ENCODE results near the gene EPHX1.

The EPHX1 gene

GRCh38 chr1:225865514-225865913 lies 55.6 kb downstream of the EPHX1 start:
- no peak for DNase-seq

- no peak for DNase-seq
Observed at GRCh38 chr1:225866061-225866837, 56.3 kb downstream of the EPHX1 start.

- DNase-seq, result no peak
Observed at GRCh38 chr1:225866981-225867380, 57.1 kb downstream of the EPHX1 start.

- DNase-seq, result no peak
Observed at GRCh38 chr1:225868631-225869330, 58.9 kb downstream of the EPHX1 start.

- DNase-seq, result peak; percentile 72
Observed at GRCh38 chr1:225870911-225871310, 61.0 kb downstream of the EPHX1 start.

GRCh38 chr1:225871359-225872074 lies 61.6 kb downstream of the EPHX1 start:
- no peak for DNase-seq

GRCh38 chr1:225872075-225872430 lies 62.1 kb downstream of the EPHX1 start:
- DNase-seq, result no peak

- no peak for DNase-seq
Observed at GRCh38 chr1:225873281-225873850, 63.4 kb downstream of the EPHX1 start.

GRCh38 chr1:225874431-225874830 lies 64.5 kb downstream of the EPHX1 start:
- no peak for DNase-seq

- DNase-seq, result no peak
Observed at GRCh38 chr1:225875044-225875815, 65.3 kb downstream of the EPHX1 start.

- no peak for DNase-seq
Observed at GRCh38 chr1:225876900-225877510, 67.1 kb downstream of the EPHX1 start.

- no peak for DNase-seq
Observed at GRCh38 chr1:225877580-225877979, 67.7 kb downstream of the EPHX1 start.

- DNase-seq, result no peak
Observed at GRCh38 chr1:225878282-225878681, 68.4 kb downstream of the EPHX1 start.

GRCh38 chr1:225879521-225880221 lies 69.7 kb downstream of the EPHX1 start:
- no peak for DNase-seq

GRCh38 chr1:225880222-225880588 lies 70.3 kb downstream of the EPHX1 start:
- DNase-seq, result peak; percentile 40

- DNase-seq, result no peak
Observed at GRCh38 chr1:225880636-225881035, 70.7 kb downstream of the EPHX1 start.

GRCh38 chr1:225881081-225881958 lies 71.4 kb downstream of the EPHX1 start:
- DNase-seq, result no peak

GRCh38 chr1:225881959-225882693 lies 72.2 kb downstream of the EPHX1 start, which contains the start of gene TMEM63A:
Gene TMEM63A (minus strand): TSS chr1:225882380. CDS start chr1:225877580, 4,800 bp downstream.
- no peak for DNase-seq

Data from NCI-H1694 treated with DMSO at 0.1 percent for 48 hours (cell line).